GM19240 (cell line): Measurements from ENCODE around the gene MTAP.

ENCODE experiments used
- DNase-seq: peaks from one replicate; pipeline ENCODE4 v3.0.0; 2011; ENCODE audit warnings: low spot score; ENCODE audit not compliant: insufficient read length

Gene MTAP

GRCh38 chr9:21802418-21803000 lies at the start of gene MTAP:
MTAP (plus strand) TSS chr9:21802636; CDS start chr9:21802749, 113 bp downstream.
- peak; percentile 41 for DNase-seq

DNA sequence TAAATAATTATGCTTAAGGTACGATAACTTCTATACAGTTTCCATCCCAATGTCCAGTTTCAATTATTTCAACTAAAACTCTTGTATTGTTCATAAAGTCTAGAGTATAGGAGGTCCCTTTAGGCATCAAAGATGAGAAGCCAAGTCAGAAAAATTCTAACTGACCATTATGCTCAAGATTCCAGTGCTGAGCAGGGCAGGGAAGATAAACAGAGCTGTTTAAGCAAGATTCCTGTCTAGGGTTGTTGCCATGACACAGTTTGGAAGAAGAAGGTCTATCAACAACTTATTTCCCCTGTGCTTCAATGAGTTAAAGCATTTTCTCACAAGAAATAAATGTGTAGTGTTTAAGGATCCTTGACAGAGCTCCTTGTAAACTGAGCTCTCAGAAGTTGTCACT lies 48.9 kb upstream of the MTAP start:
- no peak for DNase-seq

- no peak for DNase-seq
These were observed 47.7 kb upstream of the MTAP start for GRCh38 chr9:21754741-21755140.

DNA sequence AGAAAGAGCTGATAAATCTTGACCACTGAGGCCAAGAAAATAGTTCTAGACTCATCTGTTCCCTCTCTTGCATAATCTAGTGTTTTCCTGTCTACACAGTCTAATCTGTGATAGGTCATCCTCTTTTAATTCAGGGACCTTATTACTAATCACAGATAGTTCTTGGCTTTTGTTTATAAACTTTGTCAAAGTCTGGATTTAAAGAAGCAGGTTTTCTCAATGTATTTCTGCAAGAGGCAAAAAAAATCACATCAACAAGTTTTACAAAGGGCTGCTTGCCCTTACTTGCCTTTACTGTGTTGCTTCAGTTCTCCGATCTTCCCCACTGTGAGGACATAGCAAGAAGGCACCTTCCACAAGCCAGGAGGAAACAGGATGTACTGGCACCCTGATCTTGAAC lies 43.9 kb upstream of the MTAP start:
- no peak for DNase-seq

GRCh38 chr9:21761309-21761901 lies 41.0 kb upstream of the MTAP start:
- DNase-seq, result peak; percentile 2

DNA sequence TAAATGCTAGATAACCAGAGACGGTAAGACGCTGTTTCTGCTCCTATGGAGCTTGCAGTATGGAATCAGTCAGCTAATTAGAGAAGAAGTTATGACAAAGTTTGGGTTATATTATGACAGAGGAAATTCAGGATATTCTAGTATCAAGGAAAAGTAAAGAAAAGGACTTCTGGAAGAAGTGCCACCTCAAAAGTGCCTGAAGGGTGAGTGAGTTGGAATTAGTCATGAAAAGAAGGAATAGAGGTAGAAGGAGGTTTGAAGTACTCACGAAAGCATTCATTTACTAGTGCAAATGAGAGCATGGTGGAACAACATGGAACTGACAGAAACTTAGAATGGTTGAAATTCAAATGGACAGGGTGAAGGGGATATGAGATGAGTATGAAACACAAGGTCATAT lies 40.4 kb upstream of the MTAP start:
- no peak for DNase-seq

- no peak for DNase-seq
These were observed 37.6 kb upstream of the MTAP start for GRCh38 chr9:21764846-21765245.

- no peak for DNase-seq
These were observed 36.3 kb upstream of the MTAP start for GRCh38 chr9:21766096-21766495.

- DNase-seq, result no peak
These were observed 31.4 kb upstream of the MTAP start for GRCh38 chr9:21770871-21771560.

- DNase-seq, result no peak
These were observed 24.7 kb upstream of the MTAP start for GRCh38 chr9:21777701-21778100.

DNA sequence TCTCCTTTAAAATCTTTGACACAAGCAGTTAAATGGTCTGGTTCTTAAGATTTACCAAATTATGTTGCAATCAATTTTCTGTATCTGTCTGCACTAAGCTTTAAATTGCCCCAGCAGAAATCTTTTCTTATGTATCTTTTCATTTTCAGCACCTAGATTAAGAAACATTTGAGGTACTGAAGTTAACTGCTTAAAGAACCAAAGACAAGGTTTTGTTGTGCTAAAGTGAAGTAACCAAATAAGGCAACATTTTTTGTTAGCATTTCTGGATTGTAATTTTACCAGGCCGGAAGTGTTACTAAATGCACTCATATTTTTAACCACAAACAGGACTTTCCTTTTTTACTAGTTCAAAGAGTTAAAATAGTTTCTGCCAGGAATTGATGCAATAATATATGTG lies 24.1 kb upstream of the MTAP start:
- DNase-seq, result no peak

- DNase-seq, result no peak
These were observed 23.0 kb upstream of the MTAP start for GRCh38 chr9:21779397-21779796.

- DNase-seq, result no peak
These were observed 20.8 kb upstream of the MTAP start for GRCh38 chr9:21781656-21782055.

DNA sequence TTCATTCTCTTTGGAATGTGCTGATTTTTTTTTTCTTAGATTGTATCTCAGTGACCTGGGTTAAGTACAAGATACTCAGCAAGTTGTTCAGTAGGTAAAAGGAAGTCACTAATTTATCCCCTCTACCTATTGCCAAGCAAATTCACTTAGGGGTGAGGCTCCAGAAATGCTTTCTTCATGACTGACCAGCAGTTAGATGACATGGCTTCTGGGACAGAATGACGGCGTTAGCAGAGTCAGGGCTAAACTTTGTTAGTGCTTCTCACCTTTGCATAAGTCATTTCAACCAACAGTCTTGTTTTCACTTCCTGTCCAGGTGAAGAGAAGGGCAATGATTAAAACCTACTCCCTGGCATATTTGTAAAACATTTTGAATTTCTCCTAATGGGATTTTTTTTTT lies 20.2 kb upstream of the MTAP start:
- DNase-seq, result no peak

GRCh38 chr9:21788752-21789151 lies 13.7 kb upstream of the MTAP start:
- no peak for DNase-seq

DNA sequence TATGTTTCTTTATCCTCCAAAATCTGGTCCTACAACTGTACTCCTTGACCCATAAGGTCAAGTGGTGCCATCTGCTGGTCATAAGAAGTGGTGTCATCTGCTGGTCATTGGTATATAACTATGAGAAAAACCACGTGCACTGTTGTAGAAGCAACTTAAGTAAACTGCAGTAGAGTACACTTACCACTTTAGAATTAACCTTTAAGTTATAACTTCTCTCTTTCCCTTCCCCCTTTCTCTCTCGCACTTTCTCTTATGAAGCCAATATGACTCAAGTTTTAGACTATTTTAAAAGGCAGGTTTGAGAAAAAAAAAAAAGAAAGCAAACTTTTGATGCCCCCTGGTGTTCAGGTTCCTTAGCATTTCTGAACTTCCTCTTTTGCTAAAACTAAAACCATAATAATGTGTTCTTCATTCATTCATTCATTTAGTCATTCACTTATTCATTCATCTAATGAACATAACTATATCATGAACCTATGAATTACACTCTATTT lies 12.8 kb upstream of the MTAP start:
- DNase-seq, result no peak

- no peak for DNase-seq
These were observed 7.0 kb upstream of the MTAP start for GRCh38 chr9:21795483-21795882.

- DNase-seq, result no peak
These were observed 5.7 kb upstream of the MTAP start for GRCh38 chr9:21796768-21797167.

- no peak for DNase-seq
These were observed 1.3 kb upstream of the MTAP start for GRCh38 chr9:21800931-21801682.

GRCh38 chr9:21801683-21802417 lies 586 bp upstream of the MTAP start:
- no peak for DNase-seq

GRCh38 chr9:21803649-21804048 lies 1.2 kb downstream of the MTAP start:
- no peak for DNase-seq
